T47D (cell line): ENCODE measurements around the gene DNAJA3.

ENCODE experiments used
- DNase-seq, 2 experiments: peaks; one replicate each; pipeline versions ENCODE4 v3.0.0 to v3.0.0-alpha.2; 2011 to 2012; ENCODE audit warnings: low read depth in 1 of 2, low spot score in 1 of 2
- JUND ChIP-seq: IDR thresholded peaks from 2 replicates; pipeline ENCODE4 v1.6.1; 2012; ENCODE audit warnings: low read depth
- in situ Hi-C: cut with HindIII; loops from 2 replicates; pipeline ENCODE4 v1.10.0; 2016; ENCODE audit warnings: low sequenced_read_pairs, low pct_unique_long_range_greater_than_20kb

Gene DNAJA3

GRCh38 chr16:4435337-4436067, 9.8 kb downstream of the DNAJA3 start:
- TF ChIP-seq JUND: no peak
- DNase-seq: no peak
- in situ Hi-C loops: no loop called here

- DNase-seq: no peak
- no peak for TF ChIP-seq JUND
- in situ Hi-C loops: no loop called here
Measured at GRCh38 chr16:4437366-4437765, 11.7 kb downstream of the DNAJA3 start.

GRCh38 chr16:4442371-4442770, 16.7 kb downstream of the DNAJA3 start:
- TF ChIP-seq JUND: no peak
- in situ Hi-C loops: no loop called here
- DNase-seq: no peak

- no peak for TF ChIP-seq JUND
- in situ Hi-C loops: no loop called here
- DNase-seq: no peak
Measured at GRCh38 chr16:4443271-4443670, 17.6 kb downstream of the DNAJA3 start.

- no peak for TF ChIP-seq JUND
- in situ Hi-C loops: no loop called here
- DNase-seq: no peak
Measured at GRCh38 chr16:4443986-4444385, 18.3 kb downstream of the DNAJA3 start.

- DNase-seq: no peak
- no peak for TF ChIP-seq JUND
- in situ Hi-C loops: no loop called here
Measured at GRCh38 chr16:4450430-4450829, 24.8 kb downstream of the DNAJA3 start.

GRCh38 chr16:4450931-4451519, 25.4 kb downstream of the DNAJA3 start:
- in situ Hi-C loops: no loop called here
- TF ChIP-seq JUND: no peak

GRCh38 chr16:4452674-4453073, 27.0 kb downstream of the DNAJA3 start:
- in situ Hi-C loops: no loop called here
- no peak for DNase-seq

More at GRCh38 chr16:4450931-4451519, 25.4 kb downstream of the DNAJA3 start:
- no peak for DNase-seq

GRCh38 chr16:4454623-4455022, 29.0 kb downstream of the DNAJA3 start:
- TF ChIP-seq JUND: no peak
- in situ Hi-C loops: no loop called here
- DNase-seq: peak in 1 of 2 experiments; percentile 44

More at GRCh38 chr16:4452674-4453073, 27.0 kb downstream of the DNAJA3 start:
- TF ChIP-seq JUND: no peak

- no peak for DNase-seq
- TF ChIP-seq JUND: no peak
- in situ Hi-C loops: no loop called here
Measured at GRCh38 chr16:4455081-4455480, 29.4 kb downstream of the DNAJA3 start.

- in situ Hi-C loops: no loop called here
- TF ChIP-seq JUND: no peak
- no peak for DNase-seq
Measured at GRCh38 chr16:4455951-4456350, 30.3 kb downstream of the DNAJA3 start.

GRCh38 chr16:4460936-4461249, 35.2 kb downstream of the DNAJA3 start:
- no peak for TF ChIP-seq JUND
- in situ Hi-C loops: no loop called here
- no peak for DNase-seq

- no peak for TF ChIP-seq JUND
- in situ Hi-C loops: no loop called here
- peak in 1 of 2 experiments; percentile 27 for DNase-seq
Measured at GRCh38 chr16:4461250-4462085, 35.8 kb downstream of the DNAJA3 start.
